ENCODE data around the gene MINAR1.

- TF ChIP-seq TOPORS (CRISPR knock-in tag; IDR thresholded peaks at IDR 0.05) (no peak), JUND (CRISPR knock-in tag; IDR thresholded peaks at IDR 0.05) (no peak), CTCF (CRISPR knock-in tag; IDR thresholded peaks at IDR 0.05) (peak; percentile 29; the same call in 1 of the 2 replicates), NRL (CRISPR knock-in tag; IDR thresholded peaks at IDR 0.05; ENCODE audit: borderline replicate concordance) (no peak), HNF4A (CRISPR knock-in tag; IDR thresholded peaks at IDR 0.05) (no peak), REST (IDR thresholded peaks at IDR 0.05; ENCODE audit: borderline replicate concordance in 1 of 2, low read depth in 1 of 2, low read length in 2 of 2) (no peak), KDM4B (CRISPR knock-in tag; IDR thresholded peaks at IDR 0.05) (no peak), ZSCAN29 (CRISPR knock-in tag; conservative IDR thresholded peaks at IDR 0.05) (no peak), JUN (CRISPR knock-in tag; IDR thresholded peaks at IDR 0.05) (no peak)
Measured at GRCh38 chr15:79431636-79432344, at the start of gene MINAR1.
